GM12878 (cell line): ENCODE results near the gene DNAJB11. TPM values are rescaled to one million over a fixed set of nuclear protein-coding genes. Genes with fewer than 3 reads are reported as not detected.

ENCODE experiments used
- BCLAF1 ChIP-seq: fragments of 450-650 bp; IDR thresholded peaks from 2 replicates; pipeline ENCODE4 v1.6.1; 2017; ENCODE audit warnings: antibody characterized with exemption, mild to moderate bottlenecking, moderate library complexity
- CBFB ChIP-seq: IDR thresholded peaks from 2 replicates; pipeline ENCODE4 v1.6.1; 2016; ENCODE audit warnings: antibody characterized with exemption, low read depth
- HCFC1 ChIP-seq: fragments of 150-350 bp; IDR thresholded peaks from 2 replicates; pipeline ENCODE4 v1.6.1; 2014; ENCODE audit warnings: low read length
- IKZF2 ChIP-seq, 2 experiments: fragments of 450-650 bp; IDR thresholded peaks; 2 replicates each; pipeline ENCODE4 v1.6.1; 2017; ENCODE audit warnings: mild to moderate bottlenecking in 2 of 2, moderate library complexity in 2 of 2
- KLF5 ChIP-seq: fragments of 450-650 bp; IDR thresholded peaks from 2 replicates; pipeline ENCODE4 v1.6.1; 2014; ENCODE audit warnings: mild to moderate bottlenecking; ENCODE audit not compliant: partially characterized antibody
- MYB ChIP-seq: fragments of 150-350 bp; IDR thresholded peaks from 2 replicates; pipeline ENCODE4 v1.6.1; 2014; ENCODE audit warnings: mild to moderate bottlenecking, low read depth, low read length, borderline replicate concordance
- PAX5 ChIP-seq: IDR thresholded peaks from 2 replicates; pipeline ENCODE4 v1.6.1; 2011; ENCODE audit warnings: low read depth, low read length, borderline replicate concordance
- SMAD1 ChIP-seq: fragments of 450-650 bp; IDR thresholded peaks from 2 replicates; pipeline ENCODE4 v1.6.1; 2018; ENCODE audit warnings: mild to moderate bottlenecking, low read depth; ENCODE audit not compliant: partially characterized antibody
- SREBF1 ChIP-seq: IDR thresholded peaks from 2 replicates; pipeline ENCODE4 v1.6.1; 2012; ENCODE audit warnings: mild to moderate bottlenecking, low read length
- SREBF2 ChIP-seq: IDR thresholded peaks from 2 replicates; pipeline ENCODE4 v1.6.1; 2012; ENCODE audit warnings: mild to moderate bottlenecking, low read length
- ZBTB33 ChIP-seq: fragments of 450-650 bp; IDR thresholded peaks from 2 replicates; pipeline ENCODE4 v1.6.1; 2017; ENCODE audit warnings: mild to moderate bottlenecking
- ZBTB40 ChIP-seq: fragments of 450-650 bp; IDR thresholded peaks from 2 replicates; pipeline ENCODE4 v1.6.1; 2016; ENCODE audit warnings: mild to moderate bottlenecking, moderate library complexity, borderline replicate concordance
- ZNF24 ChIP-seq: fragments of 450-650 bp; IDR thresholded peaks from 2 replicates; pipeline ENCODE4 v1.6.1; 2017; ENCODE audit warnings: antibody characterized with exemption, mild to moderate bottlenecking
- ZNF384 ChIP-seq: IDR thresholded peaks from 2 replicates; pipeline ENCODE4 v1.6.1; 2012; ENCODE audit warnings: low read depth, mild to moderate bottlenecking, low read length, improper control_type of control experiment, borderline replicate concordance
- polyA plus RNA-seq, 11 experiments: library from polyadenylated mRNA; depleted of rRNA in 4 of 11; unstranded in 6 of 11; stranded (reverse) in 5 of 11; fragments of >200 nt; fragmentation: Nextera tagmentation in 4 of 11; fragmentation: Illumina TruSeq in 1 of 11; extraction: Ambion mirVana in 4 of 11; extraction: Trizol in 1 of 11; gene quantifications; 1 replicate in 1 of 11; 2 replicates in 10 of 11; pipeline versions ENCODE4 v1.2.1 to v1.2.3, GENCODE V29; 2011 to 2016; ENCODE audit warnings: inconsistent platforms in 2 of 11, missing spikeins in 2 of 11, low read depth in 1 of 11
- total RNA-seq, 4 experiments: library from RNA; depleted of rRNA in 3 of 4; stranded (reverse); fragments of >200 nt in 3 of 4; fragmentation: Illumina TruSeq in 1 of 4; extraction: Trizol in 1 of 4; gene quantifications; 2 replicates each; pipeline versions ENCODE4 v1.2.1 to v1.2.3, GENCODE V29; 2013 to 2021
- TF ChIP-seq, protein P1 (sequence below): IDR thresholded peaks from 2 replicates; pipeline ENCODE4 v1.6.1; 2011; ENCODE audit warnings: borderline replicate concordance, low read depth, mild to moderate bottlenecking, moderate library complexity, mixed read lengths, low read length; ENCODE audit not compliant: insufficient read depth; ENCODE audit errors: extremely low read length
- TF ChIP-seq, protein P2 (sequence below): fragments of 150-350 bp; IDR thresholded peaks from 2 replicates; pipeline ENCODE4 v1.6.1; 2014; ENCODE audit warnings: mild to moderate bottlenecking, low read depth, low read length
- TF ChIP-seq, protein P3 (sequence below): fragments of 450-650 bp; IDR thresholded peaks from 2 replicates; pipeline ENCODE4 v1.6.1; 2014; ENCODE audit warnings: mild to moderate bottlenecking

Gene DNAJB11
- total and polyA plus RNA-seq, 10 of the 15 experiments (the other 5 are each of a cell fraction or from before 2014, with no cell fraction given), result 16.2 to 135 (median 57.8) TPM

DNA sequence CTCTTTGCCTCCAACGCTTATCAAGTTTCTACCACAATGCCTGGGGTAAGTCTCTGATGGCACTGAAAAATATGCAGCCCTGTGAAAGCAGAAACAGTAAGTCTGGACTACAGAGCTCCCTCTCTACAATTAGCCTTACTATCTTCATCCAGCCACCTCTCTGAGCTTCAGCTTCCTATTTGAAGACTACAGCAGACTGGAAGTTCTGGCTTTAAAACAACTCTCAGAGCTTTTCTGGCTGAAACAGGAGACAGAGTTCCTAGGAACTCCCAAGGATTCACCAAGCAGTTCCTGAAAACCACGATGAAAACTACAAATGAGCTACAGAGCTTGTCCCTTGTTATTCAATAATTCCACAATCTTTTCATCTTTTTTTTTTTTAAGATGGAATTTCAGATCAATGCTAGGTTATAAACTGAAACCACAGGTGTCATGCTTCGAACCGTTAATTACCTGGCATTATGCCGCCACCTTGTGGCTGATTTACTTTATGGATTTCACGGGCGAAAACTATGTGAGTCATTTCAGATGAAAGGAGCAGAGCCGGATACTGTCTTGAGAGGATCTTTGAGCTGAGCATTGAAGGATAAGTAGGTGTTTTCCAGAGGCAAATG lies 30.2 kb upstream of the DNAJB11 start (continued):
- TF ChIP-seq ZNF384, result 0 out of 2 replicates have a peak, but pooled peaks have one; percentile 15
- TF ChIP-seq SREBF2, result no peak
- TF ChIP-seq, protein P1, sequence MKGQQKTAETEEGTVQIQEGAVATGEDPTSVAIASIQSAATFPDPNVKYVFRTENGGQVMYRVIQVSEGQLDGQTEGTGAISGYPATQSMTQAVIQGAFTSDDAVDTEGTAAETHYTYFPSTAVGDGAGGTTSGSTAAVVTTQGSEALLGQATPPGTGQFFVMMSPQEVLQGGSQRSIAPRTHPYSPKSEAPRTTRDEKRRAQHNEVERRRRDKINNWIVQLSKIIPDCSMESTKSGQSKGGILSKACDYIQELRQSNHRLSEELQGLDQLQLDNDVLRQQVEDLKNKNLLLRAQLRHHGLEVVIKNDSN, result no peak
- TF ChIP-seq, protein P2, sequence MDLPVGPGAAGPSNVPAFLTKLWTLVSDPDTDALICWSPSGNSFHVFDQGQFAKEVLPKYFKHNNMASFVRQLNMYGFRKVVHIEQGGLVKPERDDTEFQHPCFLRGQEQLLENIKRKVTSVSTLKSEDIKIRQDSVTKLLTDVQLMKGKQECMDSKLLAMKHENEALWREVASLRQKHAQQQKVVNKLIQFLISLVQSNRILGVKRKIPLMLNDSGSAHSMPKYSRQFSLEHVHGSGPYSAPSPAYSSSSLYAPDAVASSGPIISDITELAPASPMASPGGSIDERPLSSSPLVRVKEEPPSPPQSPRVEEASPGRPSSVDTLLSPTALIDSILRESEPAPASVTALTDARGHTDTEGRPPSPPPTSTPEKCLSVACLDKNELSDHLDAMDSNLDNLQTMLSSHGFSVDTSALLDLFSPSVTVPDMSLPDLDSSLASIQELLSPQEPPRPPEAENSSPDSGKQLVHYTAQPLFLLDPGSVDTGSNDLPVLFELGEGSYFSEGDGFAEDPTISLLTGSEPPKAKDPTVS, result no peak
- no peak for TF ChIP-seq ZBTB33
- no peak for TF ChIP-seq PAX5
- no peak for TF ChIP-seq BCLAF1
- TF ChIP-seq HCFC1, result no peak
- no peak for TF ChIP-seq ZBTB40
- TF ChIP-seq SREBF1, result no peak
- peak; percentile 44 to 58; a peak in 1 of 4 replicates for TF ChIP-seq IKZF2 (IDR thresholded peaks at IDR 0.05)
- TF ChIP-seq SMAD1, result no peak
- 0 out of 2 replicates have a peak, but pooled peaks have one; percentile 46 for TF ChIP-seq CBFB
- TF ChIP-seq MYB, result no peak
- TF ChIP-seq, protein P3, sequence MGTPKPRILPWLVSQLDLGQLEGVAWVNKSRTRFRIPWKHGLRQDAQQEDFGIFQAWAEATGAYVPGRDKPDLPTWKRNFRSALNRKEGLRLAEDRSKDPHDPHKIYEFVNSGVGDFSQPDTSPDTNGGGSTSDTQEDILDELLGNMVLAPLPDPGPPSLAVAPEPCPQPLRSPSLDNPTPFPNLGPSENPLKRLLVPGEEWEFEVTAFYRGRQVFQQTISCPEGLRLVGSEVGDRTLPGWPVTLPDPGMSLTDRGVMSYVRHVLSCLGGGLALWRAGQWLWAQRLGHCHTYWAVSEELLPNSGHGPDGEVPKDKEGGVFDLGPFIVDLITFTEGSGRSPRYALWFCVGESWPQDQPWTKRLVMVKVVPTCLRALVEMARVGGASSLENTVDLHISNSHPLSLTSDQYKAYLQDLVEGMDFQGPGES, result no peak
- TF ChIP-seq ZNF24, result no peak
- TF ChIP-seq KLF5, result no peak
